GM10266 (cell line): ENCODE data around the gene MOCS3.
A peak's percentile ranks its signal among the peaks of the same experiment; 100 is the strongest.
"Not testable (repeated sequence)": the region's sequence is repeated elsewhere in the genome, so short reads cannot be mapped to it uniquely, and the experiment has no call there.

Experiments
- DNase-seq: peaks from one replicate; pipeline ENCODE4 v3.0.0; 2012; ENCODE audit errors: extremely low spot score
- TF ChIP-seq, protein P1 (sequence below): IDR thresholded peaks from 2 replicates; pipeline ENCODE4 v1.5.1; 2012; ENCODE audit warnings: mild to moderate bottlenecking, low read depth; ENCODE audit not compliant: control insufficient read depth, insufficient read depth; ENCODE audit errors: missing control alignments

MOCS3 gene

DNA sequence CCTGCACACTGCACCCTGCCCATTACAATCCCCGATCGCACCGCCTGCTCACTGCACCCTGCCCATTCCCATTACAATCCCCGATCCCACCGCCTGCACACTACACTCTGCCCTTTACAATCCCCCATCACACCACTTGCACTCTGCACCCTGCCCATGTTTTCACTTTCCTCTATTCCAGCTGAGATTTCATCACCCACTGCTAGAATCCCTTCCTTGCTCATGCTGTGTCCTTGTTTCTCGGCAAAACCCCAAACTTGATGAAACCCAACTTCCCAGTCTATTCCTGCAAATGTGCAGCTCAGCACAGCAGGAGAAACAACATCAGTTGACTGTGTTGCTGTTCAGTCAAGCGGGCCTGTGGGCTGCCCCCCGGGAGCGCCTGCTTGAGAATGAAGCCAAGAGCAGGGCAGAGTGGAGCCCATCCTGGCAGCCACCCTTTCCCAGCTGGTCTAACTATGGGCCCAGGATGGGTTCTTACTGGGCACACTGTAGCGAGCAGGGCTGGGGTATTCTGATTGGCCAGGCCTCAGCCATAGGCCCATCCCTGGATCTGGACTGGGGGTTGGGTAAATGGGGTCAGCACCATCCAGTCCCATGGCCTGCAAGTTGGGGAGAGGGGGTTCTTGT lies 17.2 kb downstream of the MOCS3 start:
- TF ChIP-seq, protein P1, sequence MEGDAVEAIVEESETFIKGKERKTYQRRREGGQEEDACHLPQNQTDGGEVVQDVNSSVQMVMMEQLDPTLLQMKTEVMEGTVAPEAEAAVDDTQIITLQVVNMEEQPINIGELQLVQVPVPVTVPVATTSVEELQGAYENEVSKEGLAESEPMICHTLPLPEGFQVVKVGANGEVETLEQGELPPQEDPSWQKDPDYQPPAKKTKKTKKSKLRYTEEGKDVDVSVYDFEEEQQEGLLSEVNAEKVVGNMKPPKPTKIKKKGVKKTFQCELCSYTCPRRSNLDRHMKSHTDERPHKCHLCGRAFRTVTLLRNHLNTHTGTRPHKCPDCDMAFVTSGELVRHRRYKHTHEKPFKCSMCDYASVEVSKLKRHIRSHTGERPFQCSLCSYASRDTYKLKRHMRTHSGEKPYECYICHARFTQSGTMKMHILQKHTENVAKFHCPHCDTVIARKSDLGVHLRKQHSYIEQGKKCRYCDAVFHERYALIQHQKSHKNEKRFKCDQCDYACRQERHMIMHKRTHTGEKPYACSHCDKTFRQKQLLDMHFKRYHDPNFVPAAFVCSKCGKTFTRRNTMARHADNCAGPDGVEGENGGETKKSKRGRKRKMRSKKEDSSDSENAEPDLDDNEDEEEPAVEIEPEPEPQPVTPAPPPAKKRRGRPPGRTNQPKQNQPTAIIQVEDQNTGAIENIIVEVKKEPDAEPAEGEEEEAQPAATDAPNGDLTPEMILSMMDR: no peak
- no peak for DNase-seq

DNA sequence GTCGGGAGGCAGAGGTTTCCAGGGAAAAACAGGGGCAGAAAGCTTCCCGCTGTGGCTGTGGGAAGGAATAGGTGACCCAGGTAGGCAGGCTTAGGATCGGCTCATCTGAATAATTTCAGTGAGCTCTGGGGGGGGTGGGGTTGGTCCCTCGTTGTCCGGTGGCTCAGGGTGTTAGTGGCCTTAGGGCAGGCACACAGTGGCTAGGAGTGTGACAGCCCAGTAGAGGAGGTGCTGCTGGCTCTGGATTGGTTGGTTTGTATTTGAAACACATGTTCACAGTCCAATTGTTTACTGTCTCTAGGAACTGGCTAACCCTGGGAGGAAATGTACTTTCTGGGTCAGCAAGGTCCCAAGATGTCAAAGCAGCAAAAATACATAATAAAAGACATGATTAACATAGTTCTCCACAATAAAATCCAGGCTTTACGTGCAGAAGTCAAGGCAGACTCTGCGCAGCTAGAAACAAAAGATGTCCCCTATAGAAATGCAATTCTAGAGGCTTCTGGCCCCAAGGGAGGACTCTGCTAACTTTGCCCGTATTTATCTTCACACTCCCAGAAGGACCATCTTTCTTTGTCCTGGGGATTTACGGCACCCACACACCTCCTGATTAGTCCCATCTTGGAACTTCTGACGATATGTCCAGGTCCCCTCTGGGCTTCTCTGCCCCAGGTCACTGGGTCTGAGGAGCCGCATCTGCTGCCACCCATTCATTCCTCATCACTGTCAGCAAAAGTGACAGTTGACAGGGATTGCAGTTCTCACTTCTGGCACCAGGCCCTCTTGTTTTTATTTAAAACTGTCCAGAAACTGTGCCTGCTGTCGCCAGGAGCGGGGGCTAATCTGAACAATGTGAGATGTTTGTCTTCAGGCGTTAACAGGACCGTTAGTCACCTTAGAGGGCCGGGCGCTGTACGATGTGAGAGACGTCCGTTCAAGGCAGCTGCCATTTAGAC lies 18.7 kb downstream of the MOCS3 start:
- TF ChIP-seq, protein P1: no peak
- DNase-seq: no peak

DNA sequence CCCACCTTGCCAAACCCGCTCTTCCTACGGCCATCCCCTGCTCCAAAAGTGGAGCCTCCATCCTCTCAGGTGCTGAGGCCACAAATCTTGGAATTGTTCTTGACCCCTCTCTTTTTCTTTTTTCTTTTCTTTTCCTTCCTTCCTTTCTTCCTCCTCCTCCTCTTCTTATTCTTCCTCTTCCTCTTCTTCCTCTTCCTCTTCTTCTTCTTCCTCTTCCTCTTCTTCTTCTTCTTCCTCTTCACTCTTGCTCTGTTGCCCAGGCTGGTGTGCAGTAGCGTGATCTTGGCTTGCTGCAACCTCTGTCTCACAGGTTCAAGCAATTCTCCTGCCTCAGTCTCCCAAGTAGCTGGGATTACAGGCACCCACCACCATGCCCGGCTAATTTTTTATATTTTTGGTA lies 19.9 kb downstream of the MOCS3 start:
- DNase-seq: not testable (repeated sequence)

DNA sequence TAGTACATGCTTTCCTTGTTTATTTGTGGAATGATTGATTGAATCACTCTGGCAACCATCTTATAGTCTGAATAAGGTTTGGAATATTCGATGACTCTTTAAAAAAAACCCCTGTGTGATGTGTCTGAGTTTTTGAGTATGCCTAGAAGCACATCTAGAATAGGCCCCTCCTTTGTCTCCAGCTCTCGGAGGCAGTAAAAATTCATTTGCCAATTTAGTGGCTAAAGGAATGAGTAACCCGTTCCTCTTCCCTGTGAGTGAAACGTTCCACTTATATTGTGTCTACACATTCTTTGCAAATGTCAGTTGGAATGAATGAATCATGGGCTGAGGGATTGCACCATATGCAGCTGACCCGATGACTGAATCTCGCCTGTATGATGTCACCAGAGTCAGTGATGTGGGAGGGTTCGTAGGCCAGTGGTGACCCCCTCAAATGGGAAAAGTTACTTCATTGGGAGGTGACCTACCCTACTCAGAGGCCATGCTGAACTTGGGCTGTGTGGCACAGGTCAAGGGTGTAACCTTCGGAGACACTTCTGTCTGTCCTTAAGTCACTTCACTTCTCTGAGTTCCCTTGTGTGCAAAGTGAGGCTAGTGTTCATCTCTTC lies 21.6 kb downstream of the MOCS3 start:
- TF ChIP-seq, protein P1: no peak
- no peak for DNase-seq

DNA sequence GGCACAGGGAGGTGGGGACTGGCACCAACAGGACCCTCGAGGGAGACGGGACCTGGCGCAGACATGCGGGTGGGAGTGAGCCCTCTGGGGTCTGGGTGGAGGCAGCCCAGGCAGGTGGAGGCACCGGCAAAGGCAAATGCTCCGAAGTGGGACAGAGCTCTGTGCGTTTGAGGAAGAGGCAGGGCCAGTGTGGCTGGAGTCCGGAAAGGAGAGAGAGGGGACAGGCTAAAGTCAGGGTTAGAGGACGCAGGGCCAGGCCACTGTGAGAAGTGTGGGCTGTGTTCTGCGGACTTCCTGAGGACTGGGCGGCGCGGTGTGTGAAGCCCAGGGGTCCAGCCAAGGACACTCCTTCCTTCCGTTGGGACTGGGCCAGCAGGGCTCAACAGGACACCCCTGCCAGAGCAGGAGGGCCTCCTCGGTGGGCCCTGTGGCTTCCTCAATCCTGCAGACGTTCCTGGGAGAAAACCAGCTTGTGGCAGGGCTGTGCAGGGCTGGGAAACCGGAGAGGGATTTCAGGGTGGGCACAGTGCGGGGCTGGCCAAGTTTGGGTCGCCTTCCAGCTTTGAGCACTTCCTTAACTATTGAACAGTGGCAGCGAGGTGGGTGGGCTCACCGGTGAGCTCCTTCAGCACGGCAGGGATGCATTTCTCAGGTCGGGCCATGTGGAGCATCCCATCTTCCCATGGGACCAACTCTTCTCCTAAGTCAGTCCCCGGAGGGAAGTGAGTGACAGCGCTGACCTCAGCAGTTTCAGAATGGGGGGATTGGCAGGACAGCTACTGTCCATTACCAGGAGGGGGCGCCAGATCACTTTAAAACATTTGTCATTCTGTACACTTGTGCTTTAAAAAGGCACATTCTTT lies 22.5 kb downstream of the MOCS3 start:
- DNase-seq: peak; percentile 54
- TF ChIP-seq, protein P1: peak; percentile 86

DNA sequence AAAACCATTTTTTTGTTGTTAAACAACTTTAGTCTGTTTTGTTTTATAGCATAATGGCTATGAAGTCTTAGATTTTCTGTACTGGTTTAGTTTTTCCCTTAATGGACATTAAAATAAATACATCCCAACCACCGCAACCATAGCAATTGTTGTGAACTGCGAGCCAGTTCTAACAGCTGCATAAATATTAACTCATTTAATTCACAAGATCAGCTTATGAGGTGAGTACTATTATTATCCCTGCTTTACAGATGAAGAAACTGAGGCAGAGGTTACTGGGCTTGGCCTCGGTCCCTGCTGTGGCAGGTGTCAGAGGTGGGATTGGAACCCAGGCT lies 23.1 kb downstream of the MOCS3 start:
- TF ChIP-seq, protein P1: no peak

DNA sequence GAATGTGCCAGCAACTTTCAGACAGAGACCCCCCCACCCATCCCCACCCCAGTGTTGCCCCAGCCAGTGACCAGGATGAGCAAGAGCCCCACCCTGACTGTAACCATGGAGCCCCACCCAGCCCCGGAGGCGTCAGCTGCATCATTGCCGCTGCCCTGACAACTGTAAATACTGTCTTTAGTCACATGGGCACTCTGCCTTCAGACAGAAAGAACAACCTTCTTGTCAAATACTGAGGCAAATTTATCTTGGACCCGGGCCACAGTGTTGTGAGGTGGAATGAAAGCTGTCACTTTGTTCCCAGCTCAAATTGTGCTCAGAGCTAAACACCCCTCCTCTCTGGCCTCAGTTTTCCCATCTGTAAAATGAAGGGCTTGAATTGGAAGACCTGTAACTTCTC lies 23.7 kb downstream of the MOCS3 start:
- DNase-seq: peak; percentile 5
- TF ChIP-seq, protein P1: no peak

More for the DNA sequence above, 23.1 kb downstream of the MOCS3 start:
- DNase-seq: no peak
